NCI-H1436 treated with DMSO at 0.1 percent for 48 hours (cell line): ENCODE measurements around the gene GATC.
"Not testable (repeated sequence)": the region's sequence is repeated elsewhere in the genome, so short reads cannot be mapped to it uniquely, and the experiment has no call there.

ENCODE experiments used
- DNase-seq: peaks from one replicate; lab custom pipeline; 2025; lab: John Stamatoyannopoulos, UW

The GATC gene

GRCh38 chr12:120470150-120470784, 24.0 kb downstream of the GATC start:
- no peak for DNase-seq

GRCh38 chr12:120472521-120472920, 26.3 kb downstream of the GATC start:
- DNase-seq = no peak

GRCh38 chr12:120473807-120474615, 27.8 kb downstream of the GATC start:
- no peak for DNase-seq

DNA sequence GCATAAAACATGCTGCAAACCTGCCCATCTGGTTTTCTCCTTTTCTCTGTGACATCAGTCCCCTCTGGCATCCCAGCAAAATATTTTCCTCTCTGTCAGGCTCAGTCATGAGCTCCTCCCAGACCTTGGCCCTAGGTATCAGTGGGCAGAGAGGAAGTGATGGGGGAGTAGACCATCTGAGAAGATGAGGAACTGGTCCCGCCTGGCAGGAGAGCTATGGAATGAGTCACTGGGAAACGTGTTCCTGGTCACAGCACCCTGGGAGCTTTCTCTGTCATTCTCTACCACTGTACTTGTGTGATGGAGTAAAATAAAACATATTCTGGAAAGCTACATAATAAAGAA, 28.3 kb downstream of the GATC start:
- DNase-seq = no peak

GRCh38 chr12:120475643-120476042, 29.4 kb downstream of the GATC start:
- no peak for DNase-seq

- DNase-seq = no peak
Measured at GRCh38 chr12:120479458-120479857, 33.2 kb downstream of the GATC start.

DNA sequence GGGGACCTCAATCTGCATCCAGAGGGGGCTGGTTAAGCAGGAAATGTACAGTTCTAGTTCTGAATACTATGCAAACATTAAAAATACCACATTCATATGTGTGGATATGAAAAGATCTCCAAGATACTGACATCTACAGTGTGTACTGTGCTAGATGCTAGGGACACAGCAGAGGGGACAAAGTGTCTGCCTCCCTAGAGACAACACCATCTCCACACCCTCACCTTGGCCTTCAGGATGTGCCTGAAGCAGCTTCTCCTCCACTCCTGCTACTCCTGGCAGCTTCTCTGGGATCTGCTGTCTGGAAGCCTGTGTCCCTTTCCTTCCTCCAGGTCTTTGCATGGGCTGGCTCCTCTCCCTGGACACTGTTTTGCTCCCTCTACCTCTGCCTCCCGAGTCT, 34.0 kb downstream of the GATC start:
- no peak for DNase-seq

GRCh38 chr12:120481022-120481767, 35.0 kb downstream of the GATC start:
- DNase-seq = no peak

DNA sequence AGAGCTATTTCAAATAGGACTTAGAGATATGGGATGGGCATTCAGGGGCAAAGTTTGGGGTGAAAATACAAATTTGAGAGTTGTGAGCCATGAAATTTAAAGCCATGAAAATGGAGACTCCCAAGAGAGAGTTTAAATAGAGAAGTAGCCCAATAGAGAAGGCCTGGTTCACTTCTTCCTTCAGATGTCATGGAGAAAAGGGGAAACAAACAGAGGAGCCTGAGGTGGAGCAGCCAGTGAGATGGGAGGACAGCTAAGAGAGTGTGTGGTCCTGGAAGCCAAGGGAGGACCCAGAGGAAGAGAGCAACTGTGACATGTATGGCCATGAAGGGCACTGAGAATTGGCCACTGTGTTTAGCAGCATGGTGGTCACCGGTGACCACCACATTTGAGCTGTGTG, 37.4 kb downstream of the GATC start:
- no peak for DNase-seq

DNA sequence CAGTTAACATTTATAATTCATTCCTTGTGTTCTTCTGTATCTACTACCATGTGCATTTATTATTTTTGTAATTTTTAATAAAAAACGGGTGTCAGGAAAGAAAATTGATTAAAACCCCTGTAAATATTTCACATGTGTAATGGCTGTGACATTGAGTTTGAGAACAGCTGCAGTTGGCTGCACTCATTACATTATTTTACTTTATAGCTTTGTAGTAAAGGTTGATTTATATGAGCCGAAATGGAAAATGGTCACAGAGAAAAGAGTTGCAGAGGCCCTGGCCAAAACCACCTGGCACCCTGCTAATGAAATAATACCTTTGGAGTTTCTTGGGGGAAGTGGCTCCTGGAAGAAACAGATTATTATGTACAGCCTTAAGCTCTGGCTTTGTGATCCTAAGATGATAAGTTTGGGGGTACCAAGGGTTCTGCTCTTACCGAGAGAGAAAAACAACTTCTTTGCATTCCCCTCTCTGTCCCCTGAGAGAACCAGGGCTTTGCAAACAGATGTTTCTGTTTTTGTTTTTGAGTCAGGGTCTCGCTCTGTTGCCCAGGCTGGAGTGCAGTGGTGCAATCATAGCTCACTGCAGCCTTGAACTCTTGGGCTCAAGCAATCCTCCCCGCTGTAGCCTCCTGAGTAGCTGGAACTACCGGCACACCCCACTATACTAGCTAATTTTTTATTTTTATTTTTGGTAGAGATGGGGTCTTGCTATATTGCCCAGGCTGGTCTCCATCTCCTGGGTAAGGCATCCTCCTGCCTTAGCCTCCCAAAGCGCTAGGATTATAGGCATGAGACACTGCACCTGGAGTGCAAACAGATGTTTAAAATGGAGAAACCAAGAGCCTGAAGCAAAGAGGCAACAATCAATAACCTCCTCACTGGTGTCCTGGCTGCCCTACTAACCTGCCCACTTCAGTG, 40.0 kb downstream of the GATC start:
- DNase-seq = no peak

- not testable (repeated sequence) for DNase-seq
Measured at GRCh38 chr12:120487552-120487951, 41.3 kb downstream of the GATC start.

DNA sequence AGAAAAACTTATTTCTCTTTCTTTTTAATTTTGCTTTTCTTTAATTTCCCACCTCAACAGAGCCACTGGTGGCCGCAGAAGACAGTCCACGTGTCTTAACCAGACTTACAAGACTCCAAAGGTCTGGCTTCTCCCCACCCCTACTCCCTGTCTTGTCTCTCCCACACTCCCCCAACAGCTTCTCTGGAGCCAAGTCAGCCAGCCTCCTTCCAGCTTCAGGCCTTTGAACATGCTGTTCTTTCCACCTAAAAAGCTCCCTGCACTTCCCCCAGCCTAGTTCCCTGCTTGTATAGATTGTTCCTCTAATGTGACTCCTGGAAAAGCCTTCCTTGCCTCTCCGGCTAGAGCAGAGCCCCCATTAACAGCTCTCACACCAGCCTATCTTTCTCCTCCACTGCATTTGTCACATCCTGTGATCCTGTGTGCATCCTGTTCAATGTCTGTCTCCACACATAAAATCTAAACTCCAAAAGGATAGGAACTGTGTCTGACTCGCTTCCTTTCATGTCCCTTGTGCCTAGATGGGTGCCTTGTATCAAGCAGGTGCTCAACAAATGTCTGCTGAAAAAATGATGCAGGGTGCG, 41.9 kb downstream of the GATC start:
- DNase-seq = no peak

DNA sequence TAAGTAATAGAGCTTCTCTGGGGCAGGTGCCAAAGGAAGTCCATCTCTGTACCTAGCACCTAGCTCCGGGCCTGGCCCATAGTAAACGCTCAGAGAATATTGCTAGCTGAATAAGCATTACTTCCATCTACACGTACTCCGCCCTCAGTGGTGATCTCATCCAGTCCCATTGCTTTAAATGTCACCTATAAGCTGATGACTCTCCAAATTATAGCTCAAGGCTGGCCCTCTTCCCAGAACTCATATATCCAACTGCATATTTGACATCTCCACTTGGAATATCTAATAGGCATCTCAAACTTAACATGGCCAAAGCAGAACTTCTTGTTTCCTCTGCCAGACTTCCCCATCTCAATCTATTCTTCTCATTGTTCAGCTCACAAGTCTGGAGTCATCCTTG, 42.8 kb downstream of the GATC start:
- no peak for DNase-seq

DNA sequence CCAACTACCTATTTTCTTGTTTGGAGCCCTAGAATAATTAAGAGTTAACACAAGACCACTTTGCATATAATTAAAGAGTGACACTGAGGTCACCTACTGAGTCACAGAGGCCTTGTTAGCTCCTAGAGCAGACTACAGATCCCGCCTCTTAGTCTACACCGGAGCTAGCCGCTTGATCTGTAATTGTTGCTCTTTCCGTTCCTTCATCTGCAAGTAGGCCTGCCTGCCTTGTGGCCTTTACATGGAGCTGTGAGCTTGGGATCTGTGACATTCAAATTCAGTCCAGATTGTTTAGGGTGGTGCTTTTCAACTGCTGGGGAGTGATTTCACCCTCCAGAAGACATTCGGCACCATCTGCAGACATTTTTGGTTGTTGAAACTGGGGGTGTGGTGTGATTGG, 44.1 kb downstream of the GATC start:
- no peak for DNase-seq

DNA sequence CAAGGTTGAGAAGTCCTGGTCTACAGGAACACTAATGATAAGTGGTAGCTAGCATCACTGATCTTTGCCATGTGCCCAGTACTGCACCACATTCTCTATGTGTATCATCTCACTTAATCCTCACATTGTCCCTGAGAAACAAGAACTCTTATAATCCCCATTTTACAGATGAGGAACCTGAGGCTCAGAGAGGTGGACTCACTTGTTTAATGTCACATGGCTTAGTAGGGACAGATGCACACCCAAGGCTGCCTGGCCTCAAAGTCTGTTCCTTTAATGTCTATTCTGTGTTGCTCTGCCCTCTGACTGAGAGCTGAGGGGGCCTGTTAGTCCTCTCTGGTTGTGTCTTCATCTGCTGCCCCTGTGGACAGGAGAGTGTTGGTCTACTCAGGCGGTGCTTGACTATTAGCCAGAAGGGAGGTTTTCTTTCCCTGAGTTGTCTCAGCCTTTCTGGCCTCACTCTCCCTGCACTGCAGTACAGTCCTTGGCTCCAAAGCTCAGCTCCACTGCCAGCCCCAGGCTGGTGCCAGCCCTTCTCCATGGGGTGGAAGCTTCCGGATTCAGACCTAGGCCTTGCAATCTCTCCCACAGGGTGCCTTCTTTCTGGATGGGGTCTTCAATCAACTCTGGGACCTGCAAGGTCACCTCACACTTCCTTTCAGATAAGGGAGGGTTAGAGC, 44.7 kb downstream of the GATC start:
- DNase-seq = no peak

- no peak for DNase-seq
Measured at GRCh38 chr12:120495186-120495730, 49.0 kb downstream of the GATC start.

- peak; percentile 76 for DNase-seq
Measured at GRCh38 chr12:120495731-120496412, 49.6 kb downstream of the GATC start, which contains the start of gene DYNLL1. Gene DYNLL1 (plus strand): TSS chr12:120496113. CDS start chr12:120496422, 309 bp downstream.

- no peak for DNase-seq
Measured at GRCh38 chr12:120496413-120497340, 50.4 kb downstream of the GATC start.
